ENCODE data around the gene LY9.

- no peak for TF ChIP-seq ESRRA (IDR thresholded peaks at IDR 0.05; ENCODE audit: borderline replicate concordance, low read length)
- TF ChIP-seq CTCF (IDR thresholded peaks at IDR 0.05) = no peak
These were observed 55.0 kb downstream of the LY9 start for GRCh38 chr1:160850993-160851392.
